ENCODE results near the gene LCN12.

LCN12 gene

GRCh38 chr9:136927343-136928271 is 24.5 kb upstream of the LCN12 start:
- DNase-seq (ENCODE audit: low read depth) = no peak

GRCh38 chr9:136928591-136928990 is 23.5 kb upstream of the LCN12 start:
- DNase-seq (ENCODE audit: low read depth) = no peak

GRCh38 chr9:136930014-136930413 is 22.1 kb upstream of the LCN12 start:
- no peak for DNase-seq (ENCODE audit: low read depth)

- no peak for DNase-seq (ENCODE audit: low read depth)
Observed at GRCh38 chr9:136931611-136932130, 20.4 kb upstream of the LCN12 start.

GRCh38 chr9:136934277-136934676 is 17.8 kb upstream of the LCN12 start:
- DNase-seq (ENCODE audit: low read depth) = no peak

GRCh38 chr9:136935651-136936050 is 16.4 kb upstream of the LCN12 start:
- no peak for DNase-seq (ENCODE audit: low read depth)

GRCh38 chr9:136936645-136937170 is 15.4 kb upstream of the LCN12 start:
- no peak for DNase-seq (ENCODE audit: low read depth)

GRCh38 chr9:136937186-136938001 is 14.7 kb upstream of the LCN12 start:
- no peak for DNase-seq (ENCODE audit: low read depth)

- no peak for DNase-seq (ENCODE audit: low read depth)
Observed at GRCh38 chr9:136939431-136939995, 12.6 kb upstream of the LCN12 start.

- DNase-seq (ENCODE audit: low read depth) = no peak
Observed at GRCh38 chr9:136939996-136940525, 12.0 kb upstream of the LCN12 start.

GRCh38 chr9:136940526-136941230 is 11.4 kb upstream of the LCN12 start:
- DNase-seq (ENCODE audit: low read depth) = no peak

- DNase-seq (ENCODE audit: low read depth) = no peak
Observed at GRCh38 chr9:136941231-136942111, 10.6 kb upstream of the LCN12 start.

GRCh38 chr9:136942112-136942880 is 9.8 kb upstream of the LCN12 start:
- DNase-seq (ENCODE audit: low read depth) = no peak

- no peak for DNase-seq (ENCODE audit: low read depth)
Observed at GRCh38 chr9:136942881-136943230, 9.2 kb upstream of the LCN12 start.

- no peak for DNase-seq (ENCODE audit: low read depth)
Observed at GRCh38 chr9:136943291-136944211, 8.5 kb upstream of the LCN12 start.

GRCh38 chr9:136944212-136944518 is 7.9 kb upstream of the LCN12 start:
- DNase-seq (ENCODE audit: low read depth) = no peak

GRCh38 chr9:136944519-136945332 is 7.3 kb upstream of the LCN12 start, which contains the start of the genes C8G and FBXW5:
Gene C8G (plus strand): TSS chr9:136945243. CDS start chr9:136945321, 78 bp downstream.
Gene FBXW5 (minus strand): TSS chr9:136944738. CDS start chr9:136944083, 655 bp downstream.
- DNase-seq (ENCODE audit: low read depth) = peak; percentile 95
